Activated CD8-positive, alpha-beta T cell treated with anti-CD3 and anti-CD28 coated beads, Interleukin-2, amount 10 ng/mL, durations not matched to agents 7 days and 5 days (primary cell): ENCODE data around the gene BMPR1B. TPM values are rescaled to one million over a fixed set of nuclear protein-coding genes. Genes with fewer than 3 reads are reported as not detected.

Experiments
- ATAC-seq: fragments of 150-1000 bp; cut with Tn5 transposase; one replicate; pipeline ENCODE4 v1.10.0; 2021; ENCODE audit warnings: moderate library complexity
- CTCF ChIA-PET: fragments of 350-600 bp; sonication (Branson Sonifier 250); formaldehyde crosslinking; loops from one replicate; lab custom pipeline; 2021; ENCODE audit warnings: antibody characterized with exemption; lab: Charles Lee
- POLR2A ChIA-PET: fragments of 350-600 bp; sonication (Branson Sonifier 250); formaldehyde crosslinking; loops from one replicate; lab custom pipeline; 2021; ENCODE audit warnings: antibody characterized with exemption; lab: Charles Lee
- DNase-seq: peaks from one replicate; pipeline ENCODE4 v3.0.0-alpha.2; 2020
- H3K27ac Mint-ChIP-seq: one replicate; pipeline ENCODE4 v1.8.0; 2021; ENCODE audit warnings: mild to moderate bottlenecking, mixed read lengths
- H3K27me3 Mint-ChIP-seq: one replicate; pipeline ENCODE4 v1.8.0; 2021; ENCODE audit warnings: low read depth, mixed read lengths
- H3K36me3 Mint-ChIP-seq: one replicate; pipeline ENCODE4 v1.8.0; 2021; ENCODE audit warnings: low read depth, mixed read lengths
- H3K4me1 Mint-ChIP-seq: one replicate; pipeline ENCODE4 v1.8.0; 2021; ENCODE audit warnings: low read depth, mixed read lengths
- H3K4me3 Mint-ChIP-seq: one replicate; pipeline ENCODE4 v1.8.0; 2021; ENCODE audit warnings: mild to moderate bottlenecking, mixed read lengths
- H3K9me3 Mint-ChIP-seq: one replicate; pipeline ENCODE4 v1.8.0; 2022; ENCODE audit warnings: mixed read lengths; ENCODE audit not compliant: insufficient read depth
- total RNA-seq, 2 experiments: library from RNA; stranded (reverse); gene quantifications; one replicate each; pipeline ENCODE4 v1.2.3, GENCODE V29; 2021

BMPR1B gene
- total RNA-seq, 2 experiments from 2014 or later: not detected

DNA sequence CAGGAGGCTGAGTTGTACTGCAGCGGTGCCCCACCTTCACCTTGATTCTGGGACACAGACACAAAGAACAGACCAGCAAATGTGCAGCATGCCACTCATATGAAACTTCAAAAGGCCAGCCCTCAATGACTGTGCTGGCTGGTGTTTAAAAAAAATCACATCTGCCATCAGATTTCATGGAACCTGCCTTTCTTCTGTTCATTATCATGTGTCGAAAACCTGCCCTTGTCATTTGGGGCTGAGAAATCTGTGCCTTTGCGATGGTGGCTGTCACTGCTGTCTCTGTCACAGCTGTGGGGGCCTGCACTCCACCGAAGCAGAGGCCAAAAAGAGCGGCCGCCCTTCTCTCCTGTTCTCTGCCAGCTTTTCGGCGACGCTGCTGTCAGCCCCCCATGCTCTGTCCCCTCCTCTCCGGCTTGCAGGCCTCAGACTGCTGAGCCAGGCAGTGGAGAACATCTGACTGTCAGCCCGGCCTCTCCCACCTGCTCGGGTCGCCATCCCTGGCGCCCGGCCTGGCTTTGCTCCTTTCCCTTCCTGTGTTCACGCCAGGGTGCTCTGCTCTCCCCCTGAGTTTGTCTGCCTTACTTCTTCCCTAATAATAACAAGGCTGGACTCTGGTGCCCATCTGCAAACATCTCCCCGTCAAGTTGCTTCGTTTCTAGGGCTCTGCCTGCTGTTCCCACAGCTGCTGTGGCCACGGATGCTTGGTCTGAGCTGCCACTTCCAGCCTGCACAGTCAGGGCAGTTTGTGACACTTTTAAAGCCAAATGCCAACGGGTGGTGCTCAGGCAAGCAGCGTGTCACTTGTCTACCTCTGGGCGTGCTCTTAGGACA, 435.9 kb downstream of the BMPR1B start:
- ATAC-seq (no peak), DNase-seq (no peak)
- POLR2A ChIA-PET: no interaction called here
- CTCF ChIA-PET: no interaction called here
- Mint-ChIP-seq H3K4me3 (no peak overlapping the region), H3K9me3 (no peaks in the 10 kb centered on the region), H3K27ac (no peak overlapping the region), H3K27me3 (no peaks in the 10 kb centered on the region), H3K36me3 (no peaks in the 10 kb centered on the region), H3K4me1 (peaks cover 11% of the 10 kb centered on the region)

DNA sequence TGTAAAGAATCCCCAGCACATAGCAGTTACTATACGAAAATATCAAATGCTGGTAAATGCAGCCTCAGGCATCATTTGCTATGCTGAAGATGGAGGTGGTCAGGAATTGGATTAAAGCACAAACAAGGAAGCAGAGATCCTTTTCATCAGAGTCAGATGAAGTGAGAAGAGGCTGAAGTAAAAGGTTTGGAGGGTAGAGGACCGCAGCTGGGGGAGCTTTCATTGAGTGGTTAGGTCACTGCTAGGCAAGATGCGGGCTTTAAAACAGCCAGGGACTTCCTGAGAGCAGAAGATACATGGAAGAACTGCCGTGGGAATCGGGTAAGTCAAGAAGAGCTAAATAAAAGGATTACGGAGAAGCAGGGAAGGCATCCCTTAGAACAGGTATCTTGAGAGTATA, 439.6 kb downstream of the BMPR1B start:
- ChIA-PET CTCF (interaction anchor here (1.2 kb wide), 1 partner anchor 11 kb away, joined by 4 read pairs; no protein-coding TSS in a partner anchor), POLR2A (no interaction called here)
- Mint-ChIP-seq H3K27me3 (no peaks in the 10 kb centered on the region), H3K4me3 (no peak overlapping the region), H3K4me1 (no peaks in the 10 kb centered on the region), H3K27ac (no peak overlapping the region), H3K9me3 (no peaks in the 10 kb centered on the region), H3K36me3 (no peaks in the 10 kb centered on the region)
- DNase-seq (no peak), ATAC-seq (no peak)

DNA sequence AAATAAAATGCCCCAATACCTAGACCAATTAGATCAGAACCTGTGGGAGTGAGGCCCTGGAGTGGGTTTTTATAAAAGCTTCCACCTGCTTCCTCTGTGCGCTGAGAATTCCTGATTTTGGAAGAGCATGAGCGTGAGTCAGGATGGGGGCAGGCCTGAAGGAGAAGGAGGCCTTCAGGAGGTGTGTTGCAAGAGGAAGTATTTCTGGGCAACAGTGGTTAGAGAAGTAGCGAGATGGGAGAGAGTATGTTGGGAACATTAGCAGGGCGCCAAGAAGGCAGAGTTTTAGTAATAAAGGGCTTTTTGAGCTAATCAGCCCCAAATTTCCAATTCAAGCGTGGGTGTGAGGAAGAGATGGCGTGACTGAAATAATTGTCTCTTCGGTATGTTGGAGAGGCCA, 441.2 kb downstream of the BMPR1B start:
- CTCF ChIA-PET: no interaction called here
- Mint-ChIP-seq H3K36me3 (no peaks in the 10 kb centered on the region), H3K4me1 (no peaks in the 10 kb centered on the region), H3K9me3 (no peaks in the 10 kb centered on the region), H3K4me3 (no peak overlapping the region), H3K27me3 (no peaks in the 10 kb centered on the region), H3K27ac (no peak overlapping the region)
- DNase-seq (no peak), ATAC-seq (no peak)
- POLR2A ChIA-PET: no interaction called here

DNA sequence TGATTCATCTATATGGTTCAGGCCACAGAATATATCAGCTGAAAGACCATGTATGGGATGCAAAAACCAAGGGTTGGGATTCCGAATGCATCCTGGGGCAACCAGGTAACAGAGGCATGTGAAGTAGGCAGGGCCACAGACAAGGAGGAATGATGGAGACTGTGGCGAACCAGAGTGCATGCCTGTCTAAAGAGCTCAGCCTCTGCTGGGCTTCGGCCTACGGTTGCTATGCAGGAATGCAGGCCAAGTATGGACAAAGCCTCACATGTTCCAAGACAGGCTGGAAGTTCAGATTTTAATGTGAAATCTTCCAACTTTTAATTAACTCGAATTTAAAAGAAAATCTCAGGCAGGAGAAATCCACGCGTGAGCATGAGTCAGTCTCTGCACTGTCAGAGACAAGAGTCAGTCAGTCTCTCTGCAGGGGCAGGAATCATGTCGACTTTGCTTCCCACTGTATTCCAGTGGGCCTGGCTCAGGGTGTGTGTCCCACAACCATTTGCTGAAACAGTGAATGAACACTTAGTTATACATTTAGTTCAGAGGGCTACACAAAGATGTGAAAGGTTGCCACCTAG, 446.6 kb downstream of the BMPR1B start:
- Mint-ChIP-seq H3K4me1 (no peaks in the 10 kb centered on the region), H3K27me3 (peaks cover 2% of the 10 kb centered on the region), H3K27ac (no peak overlapping the region), H3K4me3 (no peak overlapping the region), H3K36me3 (no peaks in the 10 kb centered on the region), H3K9me3 (no peaks in the 10 kb centered on the region)
- no peak for ATAC-seq
- CTCF ChIA-PET: interaction anchor here (1.2 to 1.8 kb wide), 3 partner anchors 35 to 40 kb away, joined by 3 to 9 read pairs (median 6); no protein-coding TSS in a partner anchor
- POLR2A ChIA-PET: no interaction called here
- no peak for DNase-seq

DNA sequence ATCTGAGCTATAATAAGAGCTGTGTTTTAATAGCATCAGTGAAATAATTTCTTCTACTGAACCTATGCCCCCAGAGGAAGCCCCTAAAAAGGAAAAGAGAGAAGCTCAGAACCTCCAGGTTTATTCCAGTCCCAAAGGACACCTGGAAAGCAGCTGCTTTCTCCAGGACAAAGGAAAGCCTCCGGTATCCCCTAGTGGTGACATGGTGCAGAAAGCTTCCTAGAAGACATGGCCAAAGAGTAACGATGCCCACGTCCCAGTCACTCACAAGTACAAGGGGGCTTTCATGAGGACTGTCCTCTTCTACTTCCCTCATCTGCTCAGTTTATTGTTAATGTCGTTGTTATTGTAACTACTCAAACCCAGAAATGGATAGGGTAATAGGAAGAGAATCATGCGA, 447.1 kb downstream of the BMPR1B start:
- POLR2A ChIA-PET: no interaction called here
- Mint-ChIP-seq H3K36me3 (no peaks in the 10 kb centered on the region), H3K9me3 (no peaks in the 10 kb centered on the region), H3K27ac (no peak overlapping the region), H3K4me1 (no peaks in the 10 kb centered on the region), H3K4me3 (no peak overlapping the region), H3K27me3 (peaks cover 6% of the 10 kb centered on the region)
- no peak for ATAC-seq
- DNase-seq: no peak
- CTCF ChIA-PET: interaction anchor here (1.2 to 1.8 kb wide), 3 partner anchors 35 to 41 kb away, joined by 3 to 9 read pairs (median 6); no protein-coding TSS in a partner anchor
